Upper lobe of right lung (tissue), 1 donor: ENCODE results near the gene NOL12. TPM values are rescaled to one million over a fixed set of nuclear protein-coding genes. Genes with fewer than 3 reads are reported as not detected.
A peak's percentile ranks its signal among the peaks of the same experiment; 100 is the strongest.

Experiments used
- ATAC-seq: fragments of 200-7000 bp; cut with Tn5 transposase; one replicate; pipeline ENCODE4 v1.9.1; 2020; ENCODE audit warnings: mild to moderate bottlenecking, moderate library complexity
- DNase-seq: peaks from one replicate; pipeline ENCODE4 v3.0.0-alpha.2; 2020
- H3K27ac ChIP-seq: fragments of 200-600 bp; one replicate; pipeline ENCODE4 v1.8.0; 2022
- H3K27me3 ChIP-seq: fragments of 200-600 bp; one replicate; pipeline ENCODE4 v1.8.0; 2022; ENCODE audit warnings: mild to moderate bottlenecking
- H3K36me3 ChIP-seq: fragments of 200-600 bp; one replicate; pipeline ENCODE4 v1.8.0; 2022
- H3K4me1 ChIP-seq: fragments of 200-600 bp; one replicate; pipeline ENCODE4 v1.8.0; 2022
- H3K4me3 ChIP-seq: fragments of 200-600 bp; one replicate; pipeline ENCODE4 v1.8.0; 2022; ENCODE audit warnings: mild to moderate bottlenecking
- H3K9me3 ChIP-seq: fragments of 200-600 bp; one replicate; pipeline ENCODE4 v1.8.0; 2022
- CTCF ChIP-seq: fragments of 200-600 bp; IDR thresholded peaks from one replicate; pipeline ENCODE4 v1.8.0; 2022; ENCODE audit warnings: antibody characterized with exemption
- intact Hi-C: fragments of 100-400 bp; cut with DNase I; formaldehyde crosslinking; loops from one replicate; pipeline ENCODE4 v1.11.0; 2022
- total RNA-seq: library from RNA; stranded (reverse); fragmentation: NEBNext Ultra II Directional; extraction: Animal tissue kit (Norgen Biotek cat#: 25700); gene quantifications from one replicate; pipeline ENCODE4 v1.2.1, GENCODE V29; 2021
- donor health status: DM: no; HTN: yes; CAD: no; lungs with severe emphysema.

Gene NOL12
- total RNA-seq, 1 donor from 2014 or later, result 21.6 TPM

- intact Hi-C loops, result no loop called here
Observed at GRCh38 chr22:37669586-37669985, 16.6 kb upstream of the NOL12 start.

GRCh38 chr22:37672206-37672919 is 13.8 kb upstream of the NOL12 start:
- Histone ChIP-seq H3K9me3 (no peaks in the 10 kb centered on the region), H3K4me3 (no peak overlapping the region), H3K4me1 (peaks cover 32% of the 10 kb centered on the region), H3K27ac (no peak overlapping the region), H3K36me3 (no peaks in the 10 kb centered on the region), H3K27me3 (no peaks in the 10 kb centered on the region)
- ATAC-seq (no peak), DNase-seq (no peak)
- no peak for TF ChIP-seq CTCF
- intact Hi-C loops, result no loop called here

More at GRCh38 chr22:37669586-37669985, 16.6 kb upstream of the NOL12 start:
- Histone ChIP-seq H3K27me3 (no peaks in the 10 kb centered on the region), H3K4me3 (no peak overlapping the region), H3K4me1 (peaks cover 10% of the 10 kb centered on the region), H3K27ac (no peak overlapping the region), H3K36me3 (peaks cover 15% of the 10 kb centered on the region), H3K9me3 (no peaks in the 10 kb centered on the region)
- no peak for DNase-seq
- ATAC-seq, result no peak
- TF ChIP-seq CTCF, result no peak

- DNase-seq (no peak), ATAC-seq (no peak)
- no peak for TF ChIP-seq CTCF
- Histone ChIP-seq H3K9me3 (no peaks in the 10 kb centered on the region), H3K27ac (peak overlapping the region; percentile 30), H3K36me3 (no peaks in the 10 kb centered on the region), H3K4me3 (no peak overlapping the region), H3K27me3 (no peaks in the 10 kb centered on the region), H3K4me1 (peaks cover 39% of the 10 kb centered on the region)
- intact Hi-C loops, result no loop called here
Observed at GRCh38 chr22:37672920-37673455, 13.2 kb upstream of the NOL12 start.

GRCh38 chr22:37674248-37674647 is 11.9 kb upstream of the NOL12 start:
- no peak for ATAC-seq
- intact Hi-C loops, result no loop called here

More at GRCh38 chr22:37674248-37674647, 11.9 kb upstream of the NOL12 start:
- no peak for TF ChIP-seq CTCF
- H3K9me3 ChIP-seq, result no peaks in the 10 kb centered on the region
- no peaks in the 10 kb centered on the region for H3K36me3 ChIP-seq
- H3K27ac ChIP-seq, result peak overlapping the region; percentile 80
- H3K27me3 ChIP-seq, result no peaks in the 10 kb centered on the region
- H3K4me3 ChIP-seq, result no peak overlapping the region
- H3K4me1 ChIP-seq, result peaks cover 41% of the 10 kb centered on the region
- no peak for DNase-seq
